HuH-7.5 (cell line): ENCODE results near the gene FCGBP.
"Not testable (repeated sequence)": the region's sequence is repeated elsewhere in the genome, so short reads cannot be mapped to it uniquely, and the experiment has no call there.

Experiments used
- DNase-seq: peaks from one replicate; pipeline ENCODE4 v3.0.0; 2011; ENCODE audit warnings: low spot score

FCGBP gene

DNA sequence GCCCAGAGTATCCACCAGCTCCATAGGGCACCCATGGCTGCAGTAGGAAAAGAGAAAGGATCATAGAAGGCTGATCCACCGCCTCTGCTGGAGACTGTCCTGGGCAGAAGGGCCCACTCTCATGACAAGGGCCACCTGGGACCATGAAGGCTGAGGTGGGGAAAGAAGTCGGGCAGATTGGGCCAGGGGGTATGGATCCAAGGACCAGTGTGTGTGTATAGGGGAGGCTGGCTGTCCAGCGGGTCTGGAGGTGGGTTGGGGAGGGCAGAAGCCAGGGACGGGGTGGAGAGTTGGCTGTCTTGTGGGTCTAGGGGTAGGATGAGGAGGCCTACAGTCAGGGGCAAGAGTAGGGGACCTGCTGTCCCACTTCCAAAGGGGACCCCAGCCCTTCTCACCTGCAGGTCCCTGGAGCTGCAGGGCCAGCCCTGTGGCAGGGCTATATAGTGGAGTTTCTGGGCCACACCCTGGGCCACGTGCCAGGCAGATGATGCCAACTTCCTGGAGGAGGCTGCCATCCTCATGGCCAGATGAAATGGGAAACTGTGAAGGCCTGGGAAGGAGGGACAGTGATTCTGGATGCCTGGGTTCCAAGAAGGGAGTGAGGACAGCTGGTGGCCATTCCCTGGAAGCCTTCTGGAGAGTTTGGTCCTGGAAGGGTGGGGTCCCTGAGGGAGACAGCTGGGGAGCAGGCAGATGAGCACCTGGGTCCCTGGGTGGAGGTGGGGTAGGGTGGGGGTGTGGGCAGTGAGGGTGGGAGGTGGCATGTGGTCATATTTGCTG, at the start of gene FCGBP:
Gene FCGBP (minus strand): TSS at position 51 of the 780 bp plus-strand sequence.
- no peak for DNase-seq

DNA sequence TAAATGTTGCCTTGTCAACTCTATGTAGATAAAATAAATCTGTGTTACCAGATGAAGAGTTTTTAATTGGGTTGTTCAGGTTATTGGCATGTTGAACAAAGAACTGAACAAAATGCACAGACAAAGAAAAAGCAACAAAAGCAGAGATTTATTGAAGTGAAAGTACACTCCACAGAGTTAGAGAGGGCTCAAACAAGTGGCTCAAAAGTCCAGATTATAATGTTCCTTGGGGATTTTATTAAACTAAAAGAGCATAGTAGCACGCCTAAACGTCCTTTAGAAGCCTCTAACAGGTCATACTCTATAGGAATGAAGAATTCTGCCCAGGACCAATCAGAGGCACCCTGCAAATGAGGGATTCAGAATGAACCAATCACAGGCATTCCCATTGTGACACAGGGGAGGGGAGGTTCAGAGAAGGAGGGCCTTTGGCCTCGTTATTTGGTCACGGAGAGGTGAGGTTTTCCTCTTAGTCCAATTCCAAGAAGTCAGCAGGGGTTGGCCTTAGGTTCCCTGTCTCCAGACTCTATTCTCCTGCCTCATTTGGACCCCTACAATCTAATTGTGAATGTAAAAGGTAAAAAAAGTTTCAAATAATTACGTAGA, 49.4 kb upstream of the FCGBP start:
- DNase-seq: no peak

DNA sequence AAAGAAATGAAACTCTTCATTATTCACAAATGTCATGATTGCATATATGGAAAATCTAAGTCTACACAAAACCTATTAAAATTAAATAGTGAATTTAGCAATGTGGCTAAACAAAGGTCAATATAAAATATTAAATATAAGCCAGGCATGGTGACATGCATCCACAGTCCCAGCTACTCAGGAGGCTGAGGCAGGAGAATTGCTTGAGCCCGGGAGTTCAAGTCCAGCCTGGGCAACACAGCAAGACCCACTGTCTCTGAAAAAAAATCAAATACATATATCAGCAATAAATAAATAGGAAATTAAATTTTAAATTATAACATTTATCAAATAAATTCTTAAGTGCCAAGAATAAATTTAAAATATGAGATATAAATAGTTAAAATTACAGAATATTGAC, 48.4 kb upstream of the FCGBP start:
- DNase-seq: no peak

DNA sequence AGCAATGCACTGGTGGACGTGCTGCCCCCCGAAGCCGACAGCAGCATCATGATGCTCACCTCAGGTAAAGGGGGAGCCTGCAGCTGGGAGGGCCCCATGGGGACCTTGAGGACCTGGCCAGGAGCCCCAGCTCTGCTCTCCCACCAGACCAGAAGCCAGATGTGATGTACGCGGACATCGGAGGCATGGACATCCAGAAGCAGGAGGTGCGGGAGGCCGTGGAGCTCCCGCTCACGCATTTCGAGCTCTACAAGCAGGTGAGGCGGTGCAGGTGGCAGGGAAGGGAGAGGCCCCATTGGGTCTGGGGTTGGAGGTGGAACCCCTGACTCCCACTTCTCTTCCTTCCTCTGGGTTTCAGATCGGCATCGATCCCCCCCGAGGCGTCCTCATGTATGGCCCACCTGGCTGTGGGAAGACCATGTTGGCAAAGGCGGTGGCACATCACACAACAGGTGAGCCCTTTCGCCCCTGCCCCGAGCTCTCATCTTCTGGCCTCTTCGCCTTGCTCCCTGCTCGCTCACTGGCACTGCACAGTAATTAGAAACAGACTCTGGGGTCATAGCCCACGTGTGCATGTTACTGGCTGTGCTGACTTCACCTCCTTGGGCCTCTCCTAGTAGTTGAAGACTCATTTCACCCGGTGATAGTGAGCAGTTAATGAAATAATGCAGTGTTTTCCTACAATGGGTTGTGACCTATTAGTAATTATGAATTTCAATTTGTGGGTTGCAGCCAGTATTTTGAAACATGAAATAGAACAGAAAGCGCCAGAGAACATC, 40.1 kb upstream of the FCGBP start:
- DNase-seq: no peak

DNA sequence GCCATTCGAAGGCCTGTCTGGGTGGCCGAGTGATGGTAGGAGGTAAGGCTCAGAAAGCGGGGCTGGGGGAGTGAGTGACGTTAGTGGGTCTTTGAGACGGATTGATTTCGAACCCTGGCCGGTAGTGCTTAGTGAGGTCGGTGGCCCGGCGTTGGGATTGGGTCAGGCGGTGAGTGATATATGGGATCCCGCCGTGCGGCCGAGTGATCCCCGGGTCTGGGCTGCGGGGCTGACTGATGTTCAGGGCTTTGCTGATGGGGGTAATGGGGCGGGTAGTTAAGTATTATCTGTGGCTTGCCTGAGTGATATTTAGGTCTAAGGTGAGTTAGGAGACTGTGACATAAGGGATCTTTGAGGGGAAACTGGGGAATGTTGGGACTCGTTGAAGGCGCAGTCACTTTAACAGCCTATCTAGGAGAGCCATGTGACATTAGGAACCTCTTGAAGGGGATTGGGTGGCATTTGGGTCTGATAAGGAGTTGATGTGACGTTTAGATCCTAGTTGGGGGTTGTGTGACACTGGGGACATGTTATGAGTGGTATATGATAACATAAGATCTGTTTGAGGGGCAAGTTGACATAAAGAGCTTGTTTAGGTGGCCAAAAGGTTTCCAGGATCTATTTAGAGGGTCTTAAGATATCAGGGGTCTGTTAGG, 37.1 kb upstream of the FCGBP start:
- no peak for DNase-seq

DNA sequence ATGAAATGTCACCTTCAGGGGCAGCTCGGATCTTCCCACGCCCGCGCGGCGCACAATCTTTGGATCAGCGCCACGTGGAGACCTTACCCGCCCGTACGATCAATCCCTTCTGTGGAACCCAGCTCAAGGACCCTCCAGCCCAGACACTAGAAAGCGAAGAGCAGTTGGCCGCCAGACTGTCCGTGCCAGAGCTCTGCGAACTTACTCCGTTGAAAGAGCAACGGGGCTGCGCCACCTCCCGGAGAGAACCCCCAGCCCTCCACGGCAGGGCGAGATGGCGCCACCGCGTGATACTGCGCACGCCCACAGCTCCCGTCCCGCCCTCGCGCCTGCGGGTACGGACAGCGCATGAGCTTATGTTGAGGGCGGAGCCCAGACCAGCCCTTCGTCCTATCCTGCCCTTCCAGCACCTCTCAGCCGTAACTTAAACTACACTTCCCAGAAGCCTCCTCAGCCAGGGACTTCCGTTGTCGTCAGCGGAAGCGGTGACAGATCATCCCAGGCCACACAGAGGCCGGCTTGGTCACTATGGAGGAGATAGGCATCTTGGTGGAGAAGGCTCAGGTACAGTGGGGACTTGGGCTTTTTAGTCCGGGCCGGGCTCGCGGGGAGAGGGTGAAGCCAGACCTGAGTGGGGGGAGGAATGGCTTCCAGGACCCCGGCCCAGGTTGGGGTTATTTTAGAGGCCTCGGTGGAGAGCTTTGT, 36.4 kb upstream of the FCGBP start, which contains the start of gene PSMC4:
Gene PSMC4 (plus strand): TSS at position 491 of the 705 bp plus-strand sequence. CDS start 38 bp downstream, at position 529.
- DNase-seq: peak; percentile 85

DNA sequence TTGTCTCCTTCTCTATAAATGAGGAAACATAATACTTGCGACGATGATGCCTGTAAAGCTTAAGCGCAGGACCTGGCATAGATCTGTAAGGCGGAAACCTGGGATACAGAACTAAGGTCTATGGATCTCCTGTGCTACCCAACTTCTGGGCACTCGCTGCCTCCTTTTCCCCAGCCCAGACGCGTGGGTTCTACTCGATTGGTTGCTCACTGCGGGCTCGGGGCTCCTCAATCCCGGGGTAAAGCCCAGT, 35.9 kb upstream of the FCGBP start:
- DNase-seq: no peak

DNA sequence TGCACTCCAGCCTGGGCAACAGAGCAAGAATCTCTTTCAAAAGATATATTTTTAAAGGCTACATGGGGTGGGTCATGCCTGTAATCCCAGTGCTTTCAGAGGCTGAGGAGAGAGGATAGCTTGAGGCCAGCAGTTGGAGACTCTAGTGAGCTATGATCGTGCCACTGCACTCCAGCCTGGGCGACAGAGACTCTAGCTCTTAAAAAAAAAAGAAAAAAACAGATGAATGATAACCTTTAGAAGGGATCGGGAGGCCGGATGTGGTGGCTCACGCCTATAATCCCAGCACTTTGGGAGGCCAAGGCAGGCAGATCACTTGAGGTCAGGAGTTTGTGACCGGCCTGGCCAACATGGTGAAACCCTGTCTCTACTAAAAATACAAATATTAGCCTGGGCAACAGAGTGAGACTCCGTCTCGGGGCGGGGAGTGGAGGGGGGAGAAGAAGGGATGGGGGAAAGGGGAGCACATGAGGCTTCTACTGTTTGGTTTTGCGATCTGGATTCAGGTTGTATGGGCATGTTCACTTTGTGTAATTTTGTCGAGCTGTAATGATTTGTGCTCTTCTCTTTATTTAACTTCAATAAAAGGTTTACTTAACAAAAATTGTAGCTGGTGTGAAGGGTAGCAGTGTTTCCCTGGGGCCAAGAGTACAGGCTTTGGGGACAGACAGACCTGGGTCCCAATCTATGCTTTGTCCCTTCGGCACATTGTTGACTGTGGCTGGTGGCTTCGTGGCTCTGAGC, 35.4 kb upstream of the FCGBP start:
- no peak for DNase-seq

DNA sequence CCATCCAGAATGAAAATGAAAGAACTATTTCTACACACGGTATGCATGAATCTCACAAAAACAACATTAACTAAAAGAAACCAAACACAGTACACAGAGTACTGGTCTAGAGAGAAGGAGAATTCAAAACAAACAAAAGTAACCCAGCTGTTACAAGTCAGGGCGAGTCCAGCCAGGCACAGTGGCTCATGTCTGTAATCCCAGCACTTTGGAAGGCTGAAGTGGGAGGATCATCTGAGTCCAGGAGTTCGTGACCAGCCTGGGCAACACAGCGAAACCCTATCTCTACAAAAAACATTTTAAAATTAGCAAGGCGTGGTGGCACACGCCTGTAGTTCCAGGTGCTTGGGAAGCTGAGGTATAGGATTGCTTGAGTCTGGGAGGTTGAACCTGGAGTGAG, 34.8 kb upstream of the FCGBP start:
- DNase-seq: no peak

DNA sequence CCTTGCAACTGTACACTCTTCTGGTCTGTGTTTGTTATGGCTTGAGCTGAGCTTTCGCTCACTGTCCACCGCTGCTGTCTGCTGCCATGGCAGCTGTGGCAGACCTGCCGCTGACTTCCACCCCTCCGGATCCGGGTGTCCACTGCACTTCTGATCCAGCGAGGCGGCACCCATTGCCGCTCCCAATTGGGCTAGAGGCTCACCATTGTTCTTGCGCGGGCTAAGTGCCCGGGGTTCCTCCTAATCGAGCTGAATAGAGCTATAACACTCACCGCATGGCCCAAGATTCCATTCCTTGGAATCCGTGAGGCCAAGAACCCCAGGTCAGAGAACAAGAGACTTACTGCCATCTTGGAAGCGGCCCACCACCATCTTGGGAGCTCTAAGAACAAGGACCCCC, 34.4 kb upstream of the FCGBP start:
- DNase-seq: no peak

DNA sequence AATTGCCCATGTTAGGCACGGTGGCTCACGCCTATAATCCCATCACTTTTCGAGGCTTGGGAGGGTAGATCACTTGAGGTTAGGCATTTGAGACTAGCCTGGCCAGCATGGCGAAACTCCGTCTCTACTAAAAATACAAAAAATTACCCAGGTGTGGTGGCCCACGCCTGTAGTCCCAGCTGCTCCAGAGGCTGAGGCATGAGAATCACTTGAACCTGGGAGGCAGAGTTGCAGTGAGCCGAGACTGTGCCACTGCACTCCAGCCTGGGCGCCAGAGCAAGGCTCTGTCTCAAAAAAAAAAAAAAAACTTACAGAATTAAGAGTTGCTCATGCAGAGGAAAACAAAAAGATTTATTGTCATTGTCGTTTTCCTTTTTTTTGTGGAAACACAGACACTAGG, 33.1 kb upstream of the FCGBP start:
- no peak for DNase-seq

DNA sequence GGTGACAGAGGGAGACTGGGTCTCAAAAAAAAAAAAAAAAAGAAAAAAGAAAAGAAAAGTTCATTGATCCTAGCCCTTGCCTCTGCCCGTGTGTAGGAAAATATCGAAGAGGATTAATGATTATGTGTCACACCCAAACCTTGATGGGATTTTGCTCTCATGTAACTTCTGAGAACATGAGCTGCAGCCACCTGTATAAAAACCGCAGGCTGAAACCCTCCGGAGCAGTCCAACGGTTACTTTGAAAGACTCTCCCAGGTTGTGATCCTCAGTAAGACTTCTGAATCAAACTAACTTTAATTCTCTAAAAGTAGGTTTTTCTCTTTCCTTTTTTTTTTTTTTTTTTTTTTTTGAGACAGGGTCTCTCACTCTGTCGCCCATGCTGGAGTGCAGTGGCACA, 32.2 kb upstream of the FCGBP start:
- DNase-seq: no peak

DNA sequence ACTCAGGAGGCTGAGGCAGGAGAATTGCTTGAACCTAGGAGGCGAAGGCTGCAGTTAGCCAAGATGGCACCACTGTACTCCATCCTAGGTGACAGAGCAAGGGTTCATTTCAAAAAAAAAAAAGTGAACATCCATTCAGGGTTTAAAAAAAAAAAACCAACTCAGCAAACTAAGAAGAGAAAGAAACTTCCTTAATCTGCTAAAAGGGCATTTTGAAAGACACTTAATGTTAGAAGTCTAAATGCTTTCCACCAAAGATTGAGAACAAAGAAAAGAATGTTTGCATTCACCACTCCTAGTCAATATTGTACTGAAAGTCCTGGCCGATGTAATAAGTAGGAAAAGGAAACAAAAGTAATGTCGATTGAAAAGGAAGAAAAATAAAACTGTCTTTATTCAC, 29.5 kb upstream of the FCGBP start:
- DNase-seq: no peak

DNA sequence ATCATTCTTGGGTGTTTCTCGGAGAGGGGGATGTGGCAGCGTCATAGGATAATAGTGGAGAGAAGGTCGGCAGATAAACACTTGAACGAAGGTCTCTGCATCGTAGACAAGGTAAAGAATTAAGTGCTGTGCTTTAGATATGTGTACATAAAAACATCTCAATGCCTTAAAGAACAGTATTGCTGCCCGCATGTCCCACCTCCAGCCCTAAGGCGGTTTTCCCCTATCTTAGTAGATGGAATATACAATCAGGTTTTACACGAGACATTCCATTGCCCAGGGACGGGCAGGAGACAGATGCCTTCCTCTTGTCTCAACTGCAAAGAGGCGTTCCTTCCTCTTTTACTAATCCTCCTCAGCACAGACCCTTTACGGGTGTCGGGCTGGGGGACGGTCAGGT, 25.0 kb upstream of the FCGBP start:
- not testable (repeated sequence) for DNase-seq

DNA sequence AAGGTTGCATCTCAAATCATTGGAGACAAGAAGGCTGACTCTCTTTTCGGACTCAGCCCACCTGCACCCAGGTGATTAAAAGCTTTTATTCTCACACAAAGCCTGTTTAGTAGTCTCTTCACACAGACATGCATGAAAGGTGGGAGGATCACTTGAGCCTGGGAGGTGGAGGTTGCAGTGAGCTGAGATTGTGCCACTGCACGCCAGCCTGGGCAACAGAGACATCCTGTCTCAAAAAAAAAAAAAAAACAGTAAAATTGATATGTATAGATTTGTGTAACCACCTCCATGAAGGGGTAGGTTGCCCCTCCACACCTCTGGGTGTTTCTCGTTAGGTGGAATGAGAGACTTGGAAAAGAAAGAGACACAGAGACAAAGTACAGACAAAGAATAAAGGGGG, 24.5 kb upstream of the FCGBP start:
- not testable (repeated sequence) for DNase-seq

DNA sequence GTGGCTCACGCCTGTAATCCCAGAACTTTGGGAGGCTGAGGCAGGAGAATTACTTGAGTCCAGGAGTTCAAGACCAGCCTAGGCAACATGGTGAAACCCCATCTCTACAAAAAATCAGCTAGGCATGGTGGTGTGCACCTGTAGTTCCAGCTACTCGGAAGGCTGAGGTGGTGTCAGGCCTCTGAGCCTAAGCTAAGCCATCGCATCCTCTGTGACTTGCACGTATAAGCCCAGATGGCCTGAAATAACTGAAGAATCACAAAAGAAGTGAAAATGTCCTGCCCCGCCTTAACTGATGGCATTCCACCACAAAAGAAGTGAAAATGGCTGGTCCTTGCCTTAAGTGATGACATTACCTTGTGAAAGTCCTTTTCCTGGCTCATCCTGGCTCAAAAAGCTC, 23.5 kb upstream of the FCGBP start:
- DNase-seq: not testable (repeated sequence)

DNA sequence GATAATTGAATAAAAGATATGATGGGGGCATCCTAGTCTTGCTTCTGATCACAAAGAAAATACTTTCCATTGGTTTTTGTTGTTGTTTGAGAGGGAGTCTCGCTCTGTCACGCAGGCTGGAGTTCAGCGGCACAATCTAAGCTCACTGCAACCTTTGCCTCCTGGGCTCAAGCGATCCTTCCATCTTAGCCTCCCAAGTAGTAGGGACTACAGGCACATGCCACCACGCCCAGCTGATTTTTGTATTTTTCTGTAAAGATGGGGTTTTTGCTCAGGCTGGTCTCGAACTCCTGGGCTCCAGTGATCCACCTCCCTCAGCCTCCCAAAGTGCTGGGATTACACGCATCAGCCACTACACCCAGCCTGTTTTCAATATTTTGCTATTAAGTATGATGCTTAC, 19.5 kb upstream of the FCGBP start:
- no peak for DNase-seq

DNA sequence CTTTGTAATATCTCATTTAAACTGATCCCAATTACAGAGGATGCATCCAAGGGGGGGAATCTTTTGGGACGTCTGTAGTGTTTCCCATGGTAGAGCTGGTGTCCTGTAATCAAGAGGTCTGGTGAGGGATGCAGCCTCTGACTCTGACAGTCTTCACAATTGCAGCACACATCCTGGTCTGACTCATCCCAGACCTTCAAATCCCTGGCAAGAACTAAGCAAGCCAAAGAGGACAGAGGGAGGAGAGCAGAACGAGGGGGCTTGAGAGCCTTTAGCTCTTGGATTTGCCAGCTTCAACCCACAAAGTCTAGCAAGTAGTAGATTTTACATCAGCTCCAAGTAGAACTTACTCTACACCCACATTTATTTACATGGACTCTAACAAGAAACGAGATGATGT, 17.3 kb upstream of the FCGBP start:
- no peak for DNase-seq

DNA sequence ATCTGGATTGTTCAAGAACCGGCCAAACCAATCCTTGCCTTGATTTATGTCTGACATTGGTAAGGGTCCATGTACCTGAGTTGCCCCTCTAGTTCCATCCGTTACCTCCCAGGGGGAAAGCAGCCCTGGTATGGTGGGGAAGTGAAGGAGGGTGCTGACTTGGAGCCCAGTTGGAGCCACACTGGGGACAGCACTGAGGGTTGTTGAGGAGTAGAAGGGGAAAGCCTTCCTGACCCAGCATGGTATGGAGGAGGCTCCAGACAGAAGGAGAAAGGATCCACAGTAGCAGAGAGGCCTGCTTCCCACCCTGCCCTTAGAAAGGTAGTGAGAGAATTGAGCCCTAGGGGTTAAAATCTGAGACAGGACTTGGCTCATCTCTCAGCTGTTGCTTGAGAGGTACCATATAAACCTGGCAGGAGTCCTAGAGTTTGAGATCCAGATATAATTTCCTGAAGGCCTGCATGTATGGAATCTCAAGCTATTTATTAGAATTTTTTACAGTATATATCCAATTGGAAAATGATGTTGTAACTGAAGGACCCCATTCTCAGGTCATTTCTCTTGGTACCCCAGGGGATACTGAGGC, 16.7 kb upstream of the FCGBP start:
- no peak for DNase-seq

DNA sequence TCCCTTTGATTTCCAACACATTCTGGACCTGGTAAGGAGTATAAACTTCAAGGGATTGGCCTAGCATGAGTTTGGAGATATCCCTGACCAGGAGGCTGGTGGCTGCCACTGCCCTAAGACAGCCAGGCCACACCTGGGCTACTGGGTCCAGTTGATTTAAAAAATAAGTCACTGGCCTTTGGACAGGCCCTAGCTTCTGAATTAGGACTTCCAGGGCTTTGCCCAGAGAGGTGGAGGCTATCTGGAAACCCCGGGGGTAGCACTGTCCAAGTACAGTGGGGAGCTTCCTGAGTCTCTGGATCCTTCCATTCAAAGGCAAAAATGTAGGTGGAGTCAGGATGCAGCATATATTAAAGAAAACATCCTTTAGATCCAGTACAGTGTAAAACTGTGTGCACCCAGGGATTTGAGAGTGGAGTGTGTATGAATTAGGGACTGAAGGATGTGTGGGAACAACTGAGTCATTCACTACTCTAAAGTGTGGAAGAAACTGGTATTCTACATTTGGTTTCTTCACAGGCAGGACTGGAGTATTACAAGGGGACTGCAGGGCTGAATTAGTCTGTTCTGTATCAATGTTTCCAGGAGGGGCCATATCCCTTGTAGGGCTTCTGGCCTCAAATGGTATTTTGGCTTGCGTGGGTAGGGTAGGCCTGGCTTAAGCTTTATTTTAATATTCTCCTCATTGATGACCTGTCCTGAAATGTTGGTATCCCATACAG, 14.8 kb upstream of the FCGBP start:
- no peak for DNase-seq
